ENCODE results near the gene ABCF2. TPM values are rescaled to one million over a fixed set of nuclear protein-coding genes. Genes with fewer than 3 reads are reported as not detected.
A peak's percentile ranks its signal among the peaks of the same experiment; 100 is the strongest.

The ABCF2 gene
- total RNA-seq, 1 experiment from 2014 or later = 55.6 TPM

DNA sequence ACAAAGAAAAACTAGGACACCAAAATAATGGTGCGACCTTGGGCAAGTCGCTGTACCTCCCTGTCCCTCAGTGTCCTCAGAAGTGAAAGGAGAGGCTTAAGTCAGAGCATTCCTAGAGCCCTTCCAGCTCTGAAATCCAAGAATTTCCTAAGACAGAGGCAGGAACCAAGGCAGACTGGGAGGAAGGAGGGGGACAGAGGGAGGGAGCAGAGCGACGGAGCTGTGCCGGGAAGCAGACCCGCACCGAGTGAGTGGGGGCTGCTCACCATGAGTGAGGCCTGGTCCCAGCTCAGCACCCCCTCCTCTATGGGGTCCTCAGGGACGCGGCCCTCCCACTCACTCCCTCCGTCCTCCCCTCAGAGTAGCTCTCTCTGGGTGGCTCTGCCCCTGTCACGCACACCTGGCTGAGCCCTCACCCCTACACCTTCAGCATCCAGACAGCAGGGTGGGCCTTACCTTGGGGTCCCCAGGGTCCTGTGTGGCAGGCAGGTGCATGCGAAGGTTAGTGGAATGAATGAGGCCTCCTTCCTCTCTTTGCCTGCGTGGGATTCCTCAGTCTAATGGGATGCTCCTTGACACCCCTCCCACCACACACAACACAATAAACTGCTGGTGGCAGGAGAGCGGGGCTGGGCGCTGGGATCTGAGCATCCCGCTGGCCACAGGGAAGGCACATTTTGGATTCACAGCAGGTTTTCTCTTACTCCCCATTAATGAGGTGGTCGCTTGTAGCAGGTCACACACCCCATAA lies 26.1 kb upstream of the ABCF2 start:
- no peak for DNase-seq (ENCODE audit: low spot score)

DNA sequence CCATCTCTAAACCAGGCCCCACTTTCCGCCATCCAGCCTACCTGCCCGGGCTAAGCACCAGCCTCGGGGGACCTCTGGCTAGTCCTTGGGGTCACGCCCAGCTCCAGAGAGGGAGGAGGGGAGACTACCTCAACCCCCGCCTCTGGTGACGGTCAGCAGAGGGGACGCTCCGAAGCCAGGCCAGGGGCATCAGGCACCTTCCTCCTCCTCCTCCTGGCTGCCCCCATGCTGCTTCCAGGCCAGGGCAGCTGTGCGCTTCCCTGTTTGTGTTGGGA lies 25.5 kb upstream of the ABCF2 start:
- DNase-seq (ENCODE audit: low spot score) = no peak

DNA sequence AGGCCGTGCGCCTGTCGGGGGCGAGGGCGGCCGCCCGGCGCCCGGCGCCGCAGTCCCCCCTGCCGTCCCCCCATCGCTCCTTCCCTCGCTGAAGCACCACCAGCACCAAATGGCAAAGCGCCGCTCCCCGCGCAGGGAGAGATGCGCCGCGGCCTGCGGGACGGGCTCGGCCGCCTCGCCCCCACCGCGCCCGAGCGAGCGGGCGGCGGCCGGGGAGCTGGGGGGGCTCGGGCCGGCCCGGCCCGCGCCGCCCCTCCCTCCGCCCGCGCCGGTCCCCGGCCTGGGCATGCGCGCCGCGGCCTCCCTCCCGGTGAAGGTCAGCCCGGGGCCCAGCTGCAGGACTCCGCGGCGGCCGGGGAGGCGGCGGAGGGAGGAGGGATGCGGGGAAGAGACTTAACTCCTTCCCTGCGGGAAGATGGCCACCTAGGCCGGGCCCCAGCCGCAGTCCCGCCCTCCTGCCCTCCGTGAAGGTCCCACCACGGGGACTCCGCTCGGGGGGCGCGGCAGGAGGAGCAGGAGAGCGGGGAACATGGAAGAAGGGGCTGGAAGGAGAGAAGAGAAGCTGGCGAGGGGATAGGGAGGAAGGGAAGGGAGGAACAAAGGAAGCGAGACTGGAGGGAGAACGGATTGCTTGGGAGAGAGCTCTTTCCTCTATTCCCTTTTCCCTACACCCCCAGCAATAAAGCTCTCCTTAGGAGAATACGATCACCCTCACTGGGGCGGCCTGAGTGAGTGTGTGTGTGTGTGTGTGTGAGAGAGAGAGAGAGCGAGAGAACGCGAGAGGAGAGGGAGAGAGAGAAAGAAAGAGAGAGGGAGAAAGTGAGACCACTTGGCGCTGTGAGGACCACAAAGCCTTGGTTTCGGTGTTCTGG lies 24.9 kb upstream of the ABCF2 start:
- peak; percentile 44 for DNase-seq (ENCODE audit: low spot score)

DNA sequence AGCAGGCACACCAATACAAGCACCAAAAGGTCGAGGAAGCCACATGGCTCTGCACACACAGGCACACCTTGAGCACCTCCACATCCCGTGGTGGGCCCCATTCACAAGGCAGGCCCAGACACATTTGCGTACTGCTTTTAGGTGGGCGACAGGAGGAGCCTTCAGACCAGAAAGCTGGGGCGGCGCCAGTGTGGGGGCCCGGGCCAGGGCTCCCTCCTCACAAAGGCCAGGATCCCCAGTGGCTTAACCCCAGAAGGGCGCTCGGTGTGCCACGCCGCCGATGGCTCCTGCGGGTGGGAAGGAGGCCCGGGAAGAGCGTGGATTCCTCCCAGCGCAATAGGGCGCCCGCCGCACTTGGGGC lies 24.3 kb upstream of the ABCF2 start:
- DNase-seq (ENCODE audit: low spot score) = no peak

DNA sequence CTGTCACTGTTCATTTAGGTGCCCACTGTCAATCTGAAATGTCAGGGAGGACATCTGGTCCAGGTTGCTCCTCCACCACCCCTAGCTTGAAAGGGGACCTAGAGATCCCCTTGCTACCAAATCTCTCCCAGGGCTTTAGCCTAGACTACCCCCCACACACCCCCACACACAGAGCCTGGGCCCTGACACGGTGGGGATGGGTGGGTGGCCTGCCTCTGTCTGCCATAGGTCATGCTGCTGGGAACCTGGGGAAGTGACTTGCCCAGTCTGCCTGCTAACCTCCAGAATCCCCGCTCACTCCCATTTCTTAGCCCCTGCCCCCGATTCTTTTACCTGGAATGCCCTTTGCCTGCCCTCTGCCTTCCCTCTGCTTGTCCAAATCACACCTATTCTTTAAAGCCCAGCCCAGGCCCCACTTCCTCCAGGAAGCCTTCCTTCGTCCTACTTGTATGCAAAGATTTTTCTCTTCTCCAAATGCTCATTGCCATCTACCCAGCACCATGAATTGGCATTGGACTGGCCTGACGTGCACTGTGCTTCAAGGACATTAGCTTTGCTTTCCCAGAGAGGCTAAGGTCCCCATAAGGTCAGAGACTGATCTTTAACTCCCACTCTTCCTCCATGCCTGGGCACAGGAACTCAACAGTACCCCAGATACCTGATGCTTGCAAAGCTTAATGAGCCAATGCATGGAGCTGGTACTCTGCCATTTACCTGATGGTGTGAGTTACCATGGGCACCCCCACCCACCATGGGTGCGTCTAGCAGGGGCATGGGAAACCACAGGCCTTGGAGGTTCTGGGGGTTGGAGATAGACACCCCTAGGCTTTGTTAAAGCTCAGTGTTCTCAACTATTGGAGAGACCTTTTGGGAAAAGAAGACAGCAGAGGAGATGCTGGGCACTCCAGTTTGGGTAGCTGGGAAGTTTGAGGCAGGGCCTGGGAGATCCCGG lies 23.5 kb upstream of the ABCF2 start:
- DNase-seq (ENCODE audit: low spot score) = no peak

DNA sequence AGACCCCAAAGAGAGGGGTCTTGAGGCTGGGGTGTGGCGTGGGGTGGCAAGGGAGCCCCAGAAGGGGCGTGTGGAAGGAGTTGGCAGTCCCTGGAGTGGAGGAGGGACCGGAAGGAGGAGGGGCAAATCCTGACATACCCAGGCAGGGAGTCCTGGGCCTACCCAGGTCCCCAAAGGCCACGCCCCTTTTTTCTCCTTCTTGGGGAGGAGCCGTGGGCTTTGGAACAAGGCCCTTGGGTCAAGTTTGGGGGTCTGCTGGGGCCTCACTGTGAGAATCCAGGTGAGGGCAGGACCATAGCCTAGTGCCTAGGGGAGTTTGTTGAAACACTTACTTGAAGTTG lies 22.7 kb upstream of the ABCF2 start:
- peak; percentile 48 for DNase-seq (ENCODE audit: low spot score)

DNA sequence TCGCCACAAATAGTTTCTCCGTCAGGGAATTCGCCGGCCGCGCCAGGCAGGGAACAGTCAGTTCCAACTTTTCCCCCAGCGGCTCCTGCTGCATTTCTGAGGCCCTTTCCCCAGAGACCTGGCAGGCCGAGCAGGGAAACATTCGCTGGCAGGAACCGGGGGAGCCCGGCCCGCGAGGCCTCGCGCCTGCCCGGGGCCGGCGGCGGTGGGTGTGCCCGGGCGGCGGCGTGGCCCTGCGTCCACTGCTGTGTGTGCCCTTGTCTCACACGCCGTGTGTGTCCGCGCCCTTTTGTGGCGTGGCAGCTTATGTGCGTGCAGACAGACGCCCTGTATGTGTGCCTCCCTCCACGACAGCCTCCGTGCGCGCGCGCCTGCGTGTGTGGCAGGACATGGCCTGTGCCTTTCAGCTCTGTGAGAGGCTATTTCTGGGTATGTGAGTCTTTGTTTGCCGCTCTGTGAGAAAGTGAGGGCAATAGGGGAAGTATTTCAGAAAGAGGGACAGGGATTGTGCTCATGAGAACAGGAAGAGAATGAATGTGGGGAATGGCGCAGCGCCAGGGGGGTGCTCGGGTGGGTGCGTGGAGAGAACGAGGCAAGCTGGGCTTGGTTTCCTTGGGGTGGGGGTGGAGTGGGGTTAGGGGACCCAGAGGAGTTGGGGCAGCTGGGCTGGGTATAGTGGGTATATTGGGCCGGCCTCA lies 22.2 kb upstream of the ABCF2 start:
- peak; percentile 25 for DNase-seq (ENCODE audit: low spot score)

DNA sequence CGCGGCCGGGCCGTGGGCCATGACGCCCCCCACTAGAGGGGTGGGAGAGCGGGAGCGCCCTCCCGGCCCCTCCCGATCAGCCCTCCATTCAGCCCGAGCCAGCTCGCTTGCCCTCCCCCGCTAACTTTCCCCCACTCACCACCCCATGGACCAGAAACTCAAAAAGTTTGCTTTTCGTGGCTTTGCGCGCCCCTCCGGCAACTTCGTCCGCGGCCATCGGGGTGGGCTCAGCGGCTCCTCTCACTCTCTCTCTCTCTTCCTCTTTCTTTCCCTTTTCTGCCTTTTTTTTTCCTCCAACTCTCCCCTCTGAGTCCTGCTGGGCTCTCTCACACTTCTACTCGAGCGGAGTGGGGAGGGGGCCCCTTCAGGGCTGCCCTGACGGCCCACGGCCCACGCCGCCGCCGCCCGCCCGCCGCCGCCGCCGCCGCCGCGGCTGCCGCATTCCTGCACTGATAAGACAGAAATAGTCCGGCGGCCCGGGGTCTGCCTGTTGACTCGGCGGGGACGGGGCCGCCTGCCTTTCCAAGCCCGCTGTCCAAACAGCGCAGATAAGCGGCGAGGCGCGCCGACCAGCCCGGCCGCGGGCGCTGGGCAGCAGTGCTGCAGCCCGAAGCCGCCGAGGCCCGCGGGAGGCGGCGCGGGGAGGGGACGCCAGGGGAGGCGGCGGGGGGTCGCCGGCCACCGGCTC lies 21.5 kb upstream of the ABCF2 start, which contains the start of gene SMARCD3:
SMARCD3 (minus strand) TSS at position 349 of the 688 bp plus-strand sequence; CDS start at position 217, 132 bp downstream.
- DNase-seq (ENCODE audit: low spot score) = no peak

DNA sequence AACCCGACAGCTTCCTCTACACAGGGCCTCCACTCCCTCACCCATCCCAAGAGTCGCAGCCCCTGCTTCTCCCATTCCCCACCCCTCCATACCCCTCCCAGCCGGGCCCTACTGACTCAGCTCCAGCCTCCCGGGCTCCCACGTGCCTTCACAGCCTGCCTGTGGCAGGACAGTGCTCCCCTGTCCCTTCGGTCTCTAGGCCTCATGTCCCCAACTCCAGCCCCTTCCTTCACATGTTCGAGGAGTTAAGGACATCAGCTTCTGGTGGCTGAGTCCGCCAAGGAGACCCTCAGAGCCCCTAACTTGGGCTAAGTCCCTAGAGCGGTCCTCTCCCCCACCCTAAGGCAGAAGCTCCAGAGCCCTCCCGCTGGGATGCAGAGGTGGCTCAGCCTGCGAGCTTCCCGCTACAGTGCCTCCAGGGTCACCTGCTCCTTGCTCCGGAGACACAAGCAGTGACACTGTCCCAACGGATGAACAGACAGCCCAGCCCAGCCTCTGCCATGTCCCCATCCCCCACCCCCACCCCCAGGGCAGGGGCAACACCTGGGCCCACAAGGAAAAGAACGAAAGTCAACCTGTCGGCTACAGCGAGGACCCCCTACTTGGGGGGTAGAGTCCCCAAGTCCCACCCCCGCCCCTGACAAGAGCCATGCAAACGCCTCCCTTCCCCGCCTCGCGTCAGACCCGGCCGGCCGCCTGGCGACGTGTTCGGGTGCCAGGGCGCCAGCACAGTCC lies 20.8 kb upstream of the ABCF2 start:
- DNase-seq (ENCODE audit: low spot score) = no peak

DNA sequence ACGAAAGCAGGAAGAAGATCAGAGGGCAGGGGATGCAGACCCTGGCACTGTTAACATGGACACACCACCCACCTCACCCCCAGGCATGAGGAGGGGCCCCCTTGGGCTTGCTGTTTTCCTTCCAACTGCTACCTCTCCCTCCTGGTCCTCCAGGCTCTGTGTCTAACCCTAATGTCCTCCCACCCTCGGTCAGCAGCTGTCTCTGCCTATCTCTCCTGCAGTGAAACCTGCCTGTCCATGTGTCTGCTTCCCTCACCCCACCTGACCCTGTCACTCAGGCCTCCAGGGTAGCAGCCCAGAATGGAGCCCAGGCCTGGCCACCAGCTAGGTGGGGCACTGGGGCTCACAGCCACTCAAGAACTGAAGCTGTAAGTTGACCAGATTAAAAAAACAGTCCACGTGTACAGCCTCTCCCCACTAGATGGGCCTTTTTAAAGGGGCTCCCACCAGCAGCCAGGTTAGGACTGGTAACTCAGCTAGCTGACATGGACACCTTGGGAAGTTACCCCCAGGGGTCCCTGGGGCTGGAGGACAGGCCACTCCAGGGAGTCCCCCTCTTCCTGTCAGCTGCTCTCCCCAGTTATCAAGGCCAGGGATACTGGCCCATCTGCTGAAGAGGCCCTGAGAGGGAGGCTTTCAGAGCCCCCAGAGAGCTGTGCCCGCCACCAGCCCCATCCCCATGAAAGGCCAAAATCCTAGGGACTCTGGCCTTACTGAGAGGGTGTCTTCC lies 20.0 kb upstream of the ABCF2 start:
- DNase-seq (ENCODE audit: low spot score) = no peak

DNA sequence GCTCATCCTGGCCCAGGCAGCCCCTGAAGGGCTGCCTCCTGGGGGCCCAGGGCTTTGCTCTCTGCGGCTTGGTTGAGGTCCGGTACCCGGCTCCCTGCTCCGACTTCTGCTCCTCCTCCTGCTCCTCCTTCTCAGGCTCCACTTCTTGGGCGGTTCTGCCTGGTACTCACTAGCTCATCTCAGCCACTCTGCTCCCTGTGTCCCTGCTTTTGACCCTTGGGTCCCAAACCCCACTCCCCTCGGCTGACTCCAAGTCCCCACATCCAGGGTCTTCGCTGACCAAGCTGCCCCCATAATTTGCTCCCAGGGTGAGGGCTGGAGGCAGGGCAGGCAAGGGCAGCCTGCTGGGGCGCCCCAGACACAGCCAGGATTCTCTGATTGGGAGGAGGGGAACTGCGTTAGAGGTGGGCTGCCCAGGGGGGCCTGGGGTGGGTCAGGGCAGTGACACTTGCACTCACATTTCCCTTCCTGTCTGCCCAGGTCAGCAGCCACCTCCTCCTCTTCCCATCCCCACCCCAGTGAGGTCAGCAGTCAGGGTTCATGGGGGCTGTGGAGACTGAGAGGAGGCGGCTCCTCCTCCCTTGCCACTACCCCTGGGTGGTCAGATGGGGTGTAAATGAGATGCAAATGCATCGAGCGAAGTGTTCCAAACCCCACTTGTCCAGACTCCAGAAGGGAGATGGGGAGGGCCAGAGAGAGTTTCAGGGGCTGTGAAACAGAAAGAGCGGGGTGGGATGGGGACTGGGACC lies 19.3 kb upstream of the ABCF2 start:
- DNase-seq (ENCODE audit: low spot score) = no peak

DNA sequence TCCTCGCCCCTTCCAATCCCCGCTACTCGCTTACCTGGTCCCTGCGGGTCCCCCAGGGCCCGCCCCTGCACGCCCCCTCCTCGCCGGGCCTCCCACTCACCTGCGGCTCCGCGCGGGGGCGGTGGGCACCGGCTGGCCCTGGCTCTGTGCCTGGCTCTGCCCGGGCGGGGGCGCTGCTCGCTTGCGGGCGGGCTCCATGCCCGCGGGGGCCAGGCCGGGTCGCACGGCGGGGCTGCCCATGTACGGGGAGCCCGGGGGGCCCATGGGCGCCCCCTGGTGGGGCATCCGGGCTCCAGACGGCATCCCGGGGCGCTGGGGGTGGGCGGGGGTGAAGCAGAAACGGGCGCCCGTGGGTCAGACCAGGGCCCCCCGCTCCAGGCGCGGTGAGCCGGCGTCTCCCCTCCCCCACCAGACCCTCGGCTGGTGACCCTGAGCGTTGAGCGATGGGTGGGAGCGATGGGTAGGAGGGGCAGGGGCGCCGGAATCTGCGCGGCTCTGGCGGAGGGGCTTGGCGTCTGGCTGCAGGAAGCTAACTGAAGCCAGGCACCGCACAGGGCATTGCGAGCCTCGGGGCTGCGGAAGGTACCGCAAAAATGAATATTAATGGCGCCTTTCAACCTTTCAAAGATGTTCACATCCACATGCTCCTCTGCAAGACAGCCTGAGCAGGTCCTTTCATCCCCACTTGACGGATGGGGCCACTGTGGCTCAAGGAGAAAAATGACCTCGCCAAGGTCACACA lies 18.5 kb upstream of the ABCF2 start:
- no peak for DNase-seq (ENCODE audit: low spot score)

DNA sequence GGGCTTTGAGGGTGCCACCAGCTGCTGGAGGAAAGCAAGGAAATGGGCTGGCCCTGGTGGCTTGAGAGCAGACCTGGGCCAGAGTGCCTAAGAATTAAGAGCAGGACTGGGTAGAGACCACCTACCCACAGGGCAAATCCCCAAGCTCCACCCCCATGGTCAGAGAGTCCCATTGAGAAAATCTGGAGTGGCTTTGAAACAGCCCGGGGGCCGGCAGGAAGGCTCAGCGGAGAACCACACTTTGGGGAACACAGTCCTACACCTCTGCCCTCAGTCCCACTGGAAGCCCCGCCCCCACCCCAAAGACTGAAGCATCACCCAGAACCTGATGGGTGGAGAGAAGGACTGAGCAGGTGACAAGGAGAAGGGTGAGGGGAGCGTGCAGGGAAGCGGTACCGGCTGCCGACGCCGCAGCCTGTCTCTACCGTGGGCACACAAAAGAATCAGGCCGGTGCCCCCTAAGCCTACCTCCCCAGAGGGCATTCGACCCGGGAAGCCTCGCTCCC lies 17.9 kb upstream of the ABCF2 start:
- DNase-seq (ENCODE audit: low spot score) = no peak

DNA sequence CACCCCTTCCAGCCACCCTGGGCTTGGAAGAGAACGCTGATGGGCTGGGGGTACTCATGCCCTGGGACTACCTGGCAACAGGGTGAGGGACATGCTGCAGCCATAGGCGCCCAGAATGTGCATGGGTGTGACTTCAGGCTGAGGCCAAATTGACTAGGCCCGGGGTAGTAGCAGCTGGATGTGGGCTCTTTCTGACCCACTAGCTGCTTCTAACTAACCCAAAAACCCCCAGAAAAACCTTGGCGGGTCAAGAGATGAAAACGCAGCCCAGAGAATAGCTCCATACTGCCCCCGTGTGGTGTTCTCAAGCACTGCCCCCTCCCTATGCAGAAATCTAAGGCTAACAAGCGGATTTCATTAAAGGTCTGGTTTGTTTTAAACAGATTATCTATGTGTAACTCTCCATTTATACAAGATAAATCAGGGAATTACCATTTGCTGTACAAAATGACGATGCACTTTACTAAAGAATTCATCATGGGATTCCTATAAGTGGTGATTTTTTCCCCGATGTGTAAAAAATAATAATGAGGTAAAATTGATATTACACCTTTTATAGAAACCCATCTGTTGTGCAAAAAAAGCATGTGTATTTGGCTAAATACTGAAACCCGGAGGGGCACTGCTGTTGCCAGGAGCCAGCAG lies 17.3 kb upstream of the ABCF2 start:
- peak; percentile 45 for DNase-seq (ENCODE audit: low spot score)

DNA sequence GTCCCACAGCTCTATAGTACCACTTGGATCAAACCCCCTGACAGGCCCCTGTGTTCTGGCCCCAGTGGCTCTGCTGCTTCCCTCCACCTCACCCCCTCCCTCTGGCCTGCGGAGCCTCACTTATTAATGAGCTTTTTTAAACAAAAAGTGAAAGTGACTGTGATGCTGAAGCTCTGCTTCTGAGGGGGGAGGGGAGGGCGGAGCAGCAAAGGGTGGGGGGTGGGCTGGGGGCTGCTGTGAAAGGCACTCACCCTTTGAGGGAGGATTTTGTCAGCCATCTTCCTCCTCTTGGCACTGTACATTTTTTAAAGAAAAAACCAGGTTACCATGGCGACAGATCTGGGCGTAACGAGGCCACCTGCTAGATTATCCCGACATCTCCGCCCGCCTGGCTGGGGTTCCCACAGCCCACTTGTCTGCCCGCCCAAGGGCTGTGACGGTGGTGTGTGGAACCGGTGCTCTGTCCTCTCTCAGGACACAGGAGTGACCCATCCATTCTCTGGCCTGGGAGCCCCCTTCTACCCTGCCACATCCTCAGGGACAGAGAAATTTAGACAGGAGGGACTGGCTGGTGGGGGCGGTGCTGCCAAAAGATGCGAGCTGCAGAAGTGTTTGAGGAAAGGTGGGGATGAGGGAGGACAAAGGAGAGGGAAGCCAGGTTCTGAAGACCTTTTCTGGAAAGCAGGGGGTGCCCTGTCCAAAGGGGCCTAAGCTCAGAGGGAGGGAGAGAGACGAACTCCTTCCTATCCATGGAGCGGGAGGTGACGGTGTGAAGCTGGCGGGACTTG lies 16.6 kb upstream of the ABCF2 start:
- no peak for DNase-seq (ENCODE audit: low spot score)

DNA sequence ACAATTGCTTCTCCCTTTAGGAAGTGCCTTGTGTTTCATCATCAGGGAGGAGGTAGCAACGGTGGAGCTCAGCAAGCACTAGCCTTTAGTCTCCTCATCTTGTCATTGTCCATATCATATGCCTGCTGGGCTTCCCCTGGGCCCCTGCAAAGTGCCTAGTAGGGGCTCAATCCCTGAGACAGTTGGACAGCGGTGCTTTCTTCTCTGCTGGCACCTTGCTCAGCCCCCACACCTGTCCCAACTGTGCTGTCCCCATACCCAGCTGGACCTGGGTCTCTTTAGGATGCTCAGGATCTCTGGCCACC lies 16.0 kb upstream of the ABCF2 start:
- no peak for DNase-seq (ENCODE audit: low spot score)
